ENCODE measurements around the gene NOL9. TPM values are rescaled to one million over a fixed set of nuclear protein-coding genes. Genes with fewer than 3 reads are reported as not detected.

The NOL9 gene
- total RNA-seq, 4 donors from 2014 or later: 13.1 to 35.9 (median 23.3) TPM

DNA sequence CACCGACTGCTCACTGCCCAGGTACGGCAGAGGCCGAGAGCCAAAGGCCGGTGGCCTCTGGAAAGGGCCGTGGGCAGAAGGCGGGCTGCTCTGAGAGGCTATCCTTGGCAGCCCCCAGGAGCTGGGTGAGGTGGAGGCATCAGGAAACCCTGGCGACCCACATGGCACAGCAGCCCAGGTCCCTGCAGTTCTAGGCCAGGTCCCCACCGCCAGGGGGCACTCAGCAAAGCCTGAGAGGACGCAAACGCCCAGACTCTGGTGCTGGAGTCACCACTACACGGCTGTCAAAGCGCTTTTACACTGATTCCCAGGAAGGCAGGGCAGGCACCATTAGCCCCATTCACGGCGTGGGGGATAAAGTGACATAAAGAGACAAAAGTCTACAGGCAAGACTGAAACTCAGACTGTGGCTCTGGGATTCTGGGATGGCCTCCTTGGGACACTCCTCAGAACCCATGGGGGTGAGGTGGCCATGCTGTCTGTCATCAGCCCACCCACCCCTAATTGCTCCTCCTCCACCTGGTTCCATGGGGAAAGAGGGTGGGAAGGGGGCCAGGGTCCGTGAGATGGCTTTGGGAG, 67.8 kb downstream of the NOL9 start:
- no peak for TF ChIP-seq POLR2A (IDR thresholded peaks at IDR 0.05)
- TF ChIP-seq CTCF (IDR thresholded peaks at IDR 0.05): peak in 1 of 3 donors; percentile 62
- intact Hi-C loops (cut with DNase I; ENCODE audit: low total_unique reads): no loop called here
- WGBS, 2 donors: 1 to 2% methylated on average over 7 to 15 of the region's 15 CpGs
- DNase-seq (ENCODE audit: low spot score in 2 of 2): peak; percentile 73 to 97
- no peak overlapping the region for H3K4me3 ChIP-seq (ENCODE audit: low read depth, poor library complexity, severe bottlenecking)

DNA sequence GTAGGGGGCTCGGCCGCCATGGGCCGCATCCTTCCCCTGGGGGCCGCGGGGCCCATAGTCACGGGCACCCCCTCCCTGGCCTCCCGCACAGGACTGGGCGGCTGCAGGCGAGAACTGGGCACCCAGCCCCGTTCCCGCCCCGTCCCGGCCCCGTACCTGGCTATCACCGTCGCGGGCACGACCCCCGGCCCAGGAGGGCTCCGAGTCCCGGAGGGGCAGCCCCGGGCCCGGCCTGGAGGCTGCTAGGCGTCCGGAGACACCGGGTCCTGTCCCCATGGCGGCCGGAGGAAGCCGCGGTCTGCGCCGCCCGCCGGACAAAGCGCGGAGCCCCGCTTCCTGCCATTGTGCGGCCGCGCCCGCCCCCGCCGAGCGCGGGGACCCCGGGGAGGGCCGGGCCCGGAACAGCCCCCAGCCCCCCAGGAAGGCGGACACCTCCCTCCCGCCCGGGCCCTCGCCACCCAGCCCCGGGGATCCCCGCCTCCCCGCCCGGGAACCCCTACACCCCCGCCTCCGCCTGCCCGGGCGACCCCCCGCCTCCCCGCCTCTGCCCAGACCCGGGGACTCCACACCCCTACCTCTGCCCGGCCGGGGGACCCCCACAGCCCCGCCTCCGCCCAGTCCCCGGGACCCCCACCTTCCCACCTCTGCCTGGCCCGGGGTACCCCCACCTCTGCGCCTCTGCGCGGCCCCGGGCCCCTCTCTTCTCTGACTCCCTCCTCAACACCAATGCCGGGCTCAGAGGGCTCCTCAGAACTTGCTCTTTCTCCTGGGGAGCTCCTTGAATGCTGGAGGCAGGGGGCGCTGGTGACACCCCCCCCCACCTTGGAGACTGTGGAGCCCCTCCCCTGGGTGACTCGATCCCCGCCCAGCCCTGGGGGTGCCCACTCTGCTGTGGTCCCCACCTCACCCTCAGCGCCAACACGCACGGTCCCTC, 68.9 kb downstream of the NOL9 start:
- intact Hi-C loops (cut with DNase I; ENCODE audit: low total_unique reads): no loop called here
- TF ChIP-seq CTCF (IDR thresholded peaks at IDR 0.05) (no peak), POLR2A (IDR thresholded peaks at IDR 0.05) (no peak)
- peak overlapping the region; percentile 19 for H3K4me3 ChIP-seq (ENCODE audit: low read depth, poor library complexity, severe bottlenecking)
- WGBS, 2 donors: 0 to 9% methylated on average over 11 to 15 of the region's 80 CpGs
- no peak for DNase-seq (ENCODE audit: low spot score in 2 of 2)

DNA sequence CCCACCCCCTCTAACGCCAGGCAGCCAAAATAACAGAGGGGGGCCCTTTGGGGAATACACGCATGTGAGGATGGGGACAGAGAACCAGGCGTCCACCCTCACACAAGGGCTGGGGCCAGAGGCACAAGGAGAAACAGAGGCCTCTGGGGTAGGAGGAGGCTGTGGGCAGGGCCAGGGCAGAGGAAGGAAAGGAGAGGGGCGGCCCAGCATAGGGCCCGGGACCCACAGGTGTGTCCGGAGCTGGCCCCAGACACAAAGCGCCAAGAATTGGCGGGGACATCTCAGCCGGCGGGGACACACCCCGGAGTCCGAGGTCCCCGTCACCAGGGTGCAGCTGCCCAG, 69.5 kb downstream of the NOL9 start:
- TF ChIP-seq POLR2A (IDR thresholded peaks at IDR 0.05) (no peak), CTCF (IDR thresholded peaks at IDR 0.05) (no peak)
- no peak overlapping the region for H3K4me3 ChIP-seq (ENCODE audit: low read depth, poor library complexity, severe bottlenecking)
- intact Hi-C loops (cut with DNase I; ENCODE audit: low total_unique reads): no loop called here
- 17 to 34% methylated on average over 13 of the region's 13 CpGs for WGBS, 2 donors
- no peak for DNase-seq (ENCODE audit: low spot score in 2 of 2)

GRCh38 chr1:6483761-6484117, 70.6 kb downstream of the NOL9 start:
- intact Hi-C loops (cut with DNase I; ENCODE audit: low total_unique reads): no loop called here
- no peak overlapping the region for H3K4me3 ChIP-seq (ENCODE audit: low read depth, poor library complexity, severe bottlenecking)
- 91 to 93% methylated on average over 3 to 7 of the region's 7 CpGs for WGBS, 2 donors
- TF ChIP-seq CTCF (IDR thresholded peaks at IDR 0.05): no peak
- no peak for TF ChIP-seq POLR2A (IDR thresholded peaks at IDR 0.05)
- no peak for DNase-seq (ENCODE audit: low spot score in 2 of 2)

GRCh38 chr1:6483017-6483760, 71.1 kb downstream of the NOL9 start:
- no peak for DNase-seq (ENCODE audit: low spot score in 2 of 2)
- 64 to 71% methylated on average over 13 of the region's 14 CpGs for WGBS, 2 donors
- no peak for TF ChIP-seq CTCF (IDR thresholded peaks at IDR 0.05)
- no peak for TF ChIP-seq POLR2A (IDR thresholded peaks at IDR 0.05)
- H3K4me3 ChIP-seq (ENCODE audit: low read depth, poor library complexity, severe bottlenecking): no peak overlapping the region
- intact Hi-C loops (cut with DNase I; ENCODE audit: low total_unique reads): no loop called here
